NB4 (cell line): ENCODE data around the gene OR51B5.

Experiments
- MYC ChIP-seq: IDR thresholded peaks from 2 replicates; pipeline ENCODE4 v1.6.1; 2011; ENCODE audit warnings: low read depth, low read length
- POLR2A ChIP-seq: IDR thresholded peaks from 2 replicates; pipeline ENCODE4 v1.6.1; 2011; ENCODE audit warnings: mild to moderate bottlenecking; ENCODE audit not compliant: insufficient read length; ENCODE audit errors: extremely low read depth
- TF ChIP-seq, protein P1 (sequence below): IDR thresholded peaks from one replicate; pipeline ENCODE4 v1.5.1; 2012; ENCODE audit warnings: low read depth, low read length
- TF ChIP-seq, protein P2 (sequence below): IDR thresholded peaks from 2 replicates; pipeline ENCODE4 v1.6.1; 2011; ENCODE audit warnings: low read depth, low read length

DNA sequence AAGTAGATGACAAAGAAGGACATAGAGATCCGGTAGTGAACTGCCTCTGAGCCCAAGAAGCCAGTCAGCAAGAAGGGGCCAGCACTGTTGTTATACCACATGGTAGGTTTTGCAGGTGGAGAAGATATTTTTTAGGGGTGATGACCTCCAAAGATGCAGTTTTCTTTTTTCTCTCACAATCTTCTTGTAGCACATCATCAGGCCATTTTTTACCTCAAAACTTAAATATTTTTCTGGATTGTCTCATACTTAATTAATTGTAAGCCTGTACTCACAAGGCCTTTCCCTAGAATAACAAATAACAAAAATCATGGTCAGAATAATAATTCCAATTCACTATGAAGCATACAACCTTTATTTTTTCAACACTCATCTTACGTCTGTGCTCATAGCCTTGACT is 41.5 kb downstream of the OR51B5 start, which contains the start of gene OR51B4:
- TF ChIP-seq POLR2A (no peak), MYC (no peak)
- TF ChIP-seq, protein P1, sequence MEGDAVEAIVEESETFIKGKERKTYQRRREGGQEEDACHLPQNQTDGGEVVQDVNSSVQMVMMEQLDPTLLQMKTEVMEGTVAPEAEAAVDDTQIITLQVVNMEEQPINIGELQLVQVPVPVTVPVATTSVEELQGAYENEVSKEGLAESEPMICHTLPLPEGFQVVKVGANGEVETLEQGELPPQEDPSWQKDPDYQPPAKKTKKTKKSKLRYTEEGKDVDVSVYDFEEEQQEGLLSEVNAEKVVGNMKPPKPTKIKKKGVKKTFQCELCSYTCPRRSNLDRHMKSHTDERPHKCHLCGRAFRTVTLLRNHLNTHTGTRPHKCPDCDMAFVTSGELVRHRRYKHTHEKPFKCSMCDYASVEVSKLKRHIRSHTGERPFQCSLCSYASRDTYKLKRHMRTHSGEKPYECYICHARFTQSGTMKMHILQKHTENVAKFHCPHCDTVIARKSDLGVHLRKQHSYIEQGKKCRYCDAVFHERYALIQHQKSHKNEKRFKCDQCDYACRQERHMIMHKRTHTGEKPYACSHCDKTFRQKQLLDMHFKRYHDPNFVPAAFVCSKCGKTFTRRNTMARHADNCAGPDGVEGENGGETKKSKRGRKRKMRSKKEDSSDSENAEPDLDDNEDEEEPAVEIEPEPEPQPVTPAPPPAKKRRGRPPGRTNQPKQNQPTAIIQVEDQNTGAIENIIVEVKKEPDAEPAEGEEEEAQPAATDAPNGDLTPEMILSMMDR: no peak
- TF ChIP-seq, protein P2, sequence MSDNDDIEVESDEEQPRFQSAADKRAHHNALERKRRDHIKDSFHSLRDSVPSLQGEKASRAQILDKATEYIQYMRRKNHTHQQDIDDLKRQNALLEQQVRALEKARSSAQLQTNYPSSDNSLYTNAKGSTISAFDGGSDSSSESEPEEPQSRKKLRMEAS: no peak
